Keratinocyte (primary cell): ENCODE results near the gene EPHB6. TPM values are rescaled to one million over a fixed set of nuclear protein-coding genes. Genes with fewer than 3 reads are reported as not detected.

ENCODE experiments used
- DNase-seq: peaks from one replicate; pipeline ENCODE4 v3.0.0-alpha.2; 2011; ENCODE audit warnings: low read depth, missing footprints, low spot score
- FAIRE-seq: peaks from 2 replicates; lab custom pipeline; 2011; peaks lifted over from hg19 to GRCh38; lab: Jason Lieb, UNC
- H2AFZ ChIP-seq: 2 replicates; pipeline ENCODE4 v1.6.0; 2012; ENCODE audit warnings: low read length, control low read depth, inconsistent platforms; ENCODE audit not compliant: control insufficient read depth
- H3K27ac ChIP-seq: 2 replicates; pipeline ENCODE4 v1.5.1; 2011; ENCODE audit warnings: low read length; ENCODE audit not compliant: control insufficient read depth, insufficient read depth
- H3K27me3 ChIP-seq: 3 replicates; pipeline ENCODE4 v1.6.0; 2011; ENCODE audit warnings: low read length; ENCODE audit not compliant: control insufficient read depth, insufficient read depth; ENCODE audit errors: extremely low read depth
- H3K36me3 ChIP-seq, 2 experiments: 2 replicates in 1 of 2; 3 replicates in 1 of 2; pipeline ENCODE4 v1.5.1; 2011; ENCODE audit warnings: low read length in 2 of 2, mild to moderate bottlenecking in 1 of 2; ENCODE audit not compliant: control insufficient read depth in 2 of 2, insufficient read depth in 2 of 2; ENCODE audit errors: extremely low read depth in 1 of 2
- H3K4me1 ChIP-seq: 3 replicates; pipeline ENCODE4 v1.5.1; 2011; ENCODE audit warnings: low read length; ENCODE audit not compliant: control insufficient read depth, insufficient read depth; ENCODE audit errors: extremely low read depth
- H3K4me2 ChIP-seq: 3 replicates; pipeline ENCODE4 v1.6.0; 2011; ENCODE audit warnings: low read depth, low read length; ENCODE audit not compliant: control insufficient read depth, insufficient read depth; ENCODE audit errors: extremely low read depth
- H3K4me3 ChIP-seq, 3 experiments: fragments of 200-600 bp in 1 of 3; sonication (generic) in 1 of 3; 2 replicates in 2 of 3; 3 replicates in 1 of 3; pipeline ENCODE4 v1.5.1; 2011 to 2016; ENCODE audit warnings: low read length in 3 of 3, mild to moderate bottlenecking in 3 of 3, control low read depth in 2 of 3, inconsistent platforms in 1 of 3, low read depth in 1 of 3, mixed read lengths in 1 of 3, mixed run types in 1 of 3, moderate library complexity in 1 of 3; ENCODE audit not compliant: control insufficient read depth in 2 of 3, insufficient read depth in 2 of 3; ENCODE audit errors: extremely low read depth in 1 of 3
- H3K79me2 ChIP-seq: 2 replicates; pipeline ENCODE4 v1.6.0; 2012; ENCODE audit warnings: low read length; ENCODE audit not compliant: control insufficient read depth, insufficient read depth
- H3K9ac ChIP-seq: 3 replicates; pipeline ENCODE4 v1.6.0; 2011; ENCODE audit warnings: low read length; ENCODE audit not compliant: control insufficient read depth, insufficient read depth; ENCODE audit errors: extremely low read depth
- H3K9me1 ChIP-seq: 3 replicates; pipeline ENCODE4 v1.6.0; 2011; ENCODE audit warnings: low read length; ENCODE audit not compliant: control insufficient read depth, insufficient read depth; ENCODE audit errors: extremely low read depth
- H3K9me3 ChIP-seq: 2 replicates; pipeline ENCODE4 v1.5.1; 2012; ENCODE audit warnings: low read depth, low read length; ENCODE audit not compliant: control insufficient read depth
- H4K20me1 ChIP-seq: 3 replicates; pipeline ENCODE4 v1.6.0; 2011; ENCODE audit warnings: low read length; ENCODE audit not compliant: control insufficient read depth, insufficient read depth; ENCODE audit errors: extremely low read depth
- EZH2 ChIP-seq: IDR thresholded peaks from one replicate; pipeline ENCODE4 v1.6.1; 2012; ENCODE audit warnings: inconsistent platforms, mild to moderate bottlenecking, low read length, moderate library complexity
- dilution Hi-C: fragments of 300-500 bp; cut with MboI; formaldehyde crosslinking; loops from one replicate; pipeline ENCODE4 v1.7.0; 2020; ENCODE audit warnings: low sequenced_read_pairs; ENCODE audit not compliant: extremely low pct_ligation_motif_present
- polyA plus RNA-seq, 5 experiments: library from polyadenylated mRNA; depleted of rRNA in 3 of 5; stranded (reverse) in 3 of 5; stranded (forward) in 1 of 5; unstranded in 1 of 5; fragments of >200 nt; gene quantifications; 1 replicate in 1 of 5; 2 replicates in 3 of 5; 3 replicates in 1 of 5; pipeline versions ENCODE4 v1.2.1 to v1.2.3, GENCODE V29; 2011 to 2012; ENCODE audit warnings: missing spikeins in 2 of 5, low read depth in 1 of 5, low replicate concordance in 1 of 5
- TF ChIP-seq, protein P1 (sequence below), 3 experiments: IDR thresholded peaks in 1 of 3; conservative IDR thresholded peaks in 1 of 3; optimal IDR thresholded peaks in 1 of 3; 2 replicates in 2 of 3; 3 replicates in 1 of 3; pipeline versions ENCODE3 to v1.5.1; 2011; ENCODE audit warnings: low read length in 3 of 3, mild to moderate bottlenecking in 3 of 3, moderate library complexity in 2 of 3, control low read depth in 1 of 3, inconsistent platforms in 1 of 3; ENCODE audit not compliant: insufficient read depth in 2 of 3; ENCODE audit errors: extremely low read depth in 1 of 3

EPHB6 gene
- polyA plus RNA-seq, 1 donor (not counting 4 experiments of a cell fraction or from before 2014, with no cell fraction given), result 1.9 TPM

DNA sequence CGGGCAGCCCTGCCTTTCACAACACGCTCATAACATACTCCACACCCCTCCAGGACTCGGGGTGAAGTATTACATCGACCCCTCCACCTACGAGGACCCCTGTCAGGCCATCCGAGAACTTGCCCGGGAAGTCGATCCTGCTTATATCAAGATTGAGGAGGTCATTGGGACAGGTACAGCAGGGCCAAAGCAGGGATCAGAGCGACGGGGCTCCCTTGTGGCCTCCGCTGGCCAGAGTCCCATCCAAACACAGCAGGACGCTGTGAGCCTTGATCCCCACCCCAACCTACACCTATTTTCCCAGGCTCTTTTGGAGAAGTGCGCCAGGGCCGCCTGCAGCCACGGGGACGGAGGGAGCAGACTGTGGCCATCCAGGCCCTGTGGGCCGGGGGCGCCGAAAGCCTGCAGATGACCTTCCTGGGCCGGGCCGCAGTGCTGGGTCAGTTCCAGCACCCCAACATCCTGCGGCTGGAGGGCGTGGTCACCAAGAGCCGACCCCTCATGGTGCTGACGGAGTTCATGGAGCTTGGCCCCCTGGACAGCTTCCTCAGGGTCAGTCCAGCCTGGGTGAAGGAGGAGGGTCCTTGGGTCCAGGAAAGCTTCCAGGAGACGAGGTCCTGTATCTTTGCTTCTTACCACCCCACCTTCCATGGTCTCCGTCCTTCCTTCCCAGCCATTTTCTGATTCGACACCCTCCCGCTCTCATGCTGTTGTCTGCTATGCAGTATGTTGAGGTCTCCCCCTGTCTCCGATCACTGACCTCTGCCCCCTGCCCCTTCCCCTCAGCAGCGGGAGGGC, 13.5 kb downstream of the EPHB6 start:
- Histone ChIP-seq H3K36me3 (no peaks in the 10 kb centered on the region), H3K4me1 (no peaks in the 10 kb centered on the region), H3K9ac (no peak overlapping the region), H3K9me1 (no peaks in the 10 kb centered on the region), H3K27ac (no peak overlapping the region), H3K4me3 (no peak overlapping the region), H4K20me1 (no peaks in the 10 kb centered on the region), H3K9me3 (no peaks in the 10 kb centered on the region), H3K79me2 (no peaks in the 10 kb centered on the region), H3K27me3 (no peaks in the 10 kb centered on the region), H3K4me2 (no peak overlapping the region), H2AFZ (no peak overlapping the region)
- FAIRE-seq, result no peak
- dilution Hi-C loops, result no loop called here
- DNase-seq, result no peak
- TF ChIP-seq EZH2, result no peak
- TF ChIP-seq, protein P1, sequence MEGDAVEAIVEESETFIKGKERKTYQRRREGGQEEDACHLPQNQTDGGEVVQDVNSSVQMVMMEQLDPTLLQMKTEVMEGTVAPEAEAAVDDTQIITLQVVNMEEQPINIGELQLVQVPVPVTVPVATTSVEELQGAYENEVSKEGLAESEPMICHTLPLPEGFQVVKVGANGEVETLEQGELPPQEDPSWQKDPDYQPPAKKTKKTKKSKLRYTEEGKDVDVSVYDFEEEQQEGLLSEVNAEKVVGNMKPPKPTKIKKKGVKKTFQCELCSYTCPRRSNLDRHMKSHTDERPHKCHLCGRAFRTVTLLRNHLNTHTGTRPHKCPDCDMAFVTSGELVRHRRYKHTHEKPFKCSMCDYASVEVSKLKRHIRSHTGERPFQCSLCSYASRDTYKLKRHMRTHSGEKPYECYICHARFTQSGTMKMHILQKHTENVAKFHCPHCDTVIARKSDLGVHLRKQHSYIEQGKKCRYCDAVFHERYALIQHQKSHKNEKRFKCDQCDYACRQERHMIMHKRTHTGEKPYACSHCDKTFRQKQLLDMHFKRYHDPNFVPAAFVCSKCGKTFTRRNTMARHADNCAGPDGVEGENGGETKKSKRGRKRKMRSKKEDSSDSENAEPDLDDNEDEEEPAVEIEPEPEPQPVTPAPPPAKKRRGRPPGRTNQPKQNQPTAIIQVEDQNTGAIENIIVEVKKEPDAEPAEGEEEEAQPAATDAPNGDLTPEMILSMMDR (optimal IDR thresholded peaks at IDR 0.05 in 1 of 3, IDR thresholded peaks at IDR 0.05 in 1 of 3, conservative IDR thresholded peaks at IDR 0.05 in 1 of 3; ENCODE audit: extremely low read depth in 1 of 3, insufficient read depth in 2 of 3, low read length in 3 of 3), result no peak

DNA sequence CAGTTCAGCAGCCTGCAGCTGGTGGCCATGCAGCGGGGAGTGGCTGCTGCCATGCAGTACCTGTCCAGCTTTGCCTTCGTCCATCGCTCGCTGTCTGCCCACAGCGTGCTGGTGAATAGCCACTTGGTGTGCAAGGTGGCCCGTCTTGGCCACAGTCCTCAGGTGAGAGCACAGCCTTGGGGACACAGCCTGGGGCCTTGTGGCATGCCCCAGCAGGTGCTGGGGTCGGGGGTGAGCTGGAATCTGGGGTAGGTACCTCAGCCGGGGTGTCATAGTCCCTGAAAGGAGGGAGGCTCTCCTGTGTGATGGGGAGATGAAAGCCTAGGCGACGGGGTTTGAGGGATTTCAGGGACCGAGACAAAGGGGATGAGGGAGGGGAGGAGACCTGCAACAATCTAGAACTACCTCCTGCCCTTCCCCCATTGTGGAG, 14.1 kb downstream of the EPHB6 start:
- no peak for TF ChIP-seq EZH2
- TF ChIP-seq, protein P1 (optimal IDR thresholded peaks at IDR 0.05 in 1 of 3, IDR thresholded peaks at IDR 0.05 in 1 of 3, conservative IDR thresholded peaks at IDR 0.05 in 1 of 3; ENCODE audit: extremely low read depth in 1 of 3, insufficient read depth in 2 of 3, low read length in 3 of 3), result no peak
- FAIRE-seq (no peak), DNase-seq (no peak)
- Histone ChIP-seq H3K4me2 (no peak overlapping the region), H3K9me1 (no peaks in the 10 kb centered on the region), H3K27me3 (no peaks in the 10 kb centered on the region), H3K9ac (no peak overlapping the region), H3K4me3 (no peak overlapping the region), H3K9me3 (no peaks in the 10 kb centered on the region), H3K4me1 (no peaks in the 10 kb centered on the region), H3K79me2 (no peaks in the 10 kb centered on the region), H2AFZ (no peak overlapping the region), H4K20me1 (no peaks in the 10 kb centered on the region), H3K36me3 (no peaks in the 10 kb centered on the region), H3K27ac (no peak overlapping the region)
- dilution Hi-C loops, result no loop called here
